Adipose tissue (tissue), 3 donors: ENCODE results near the gene WASHC3. TPM values are rescaled to one million over a fixed set of nuclear protein-coding genes. Genes with fewer than 3 reads are reported as not detected.
"Not testable (repeated sequence)": the region's sequence is repeated elsewhere in the genome, so short reads cannot be mapped to it uniquely, and the experiment has no call there.

Experiments
- H3K27ac ChIP-seq: one replicate; pipeline ENCODE4 v1.5.1; 2013; ENCODE audit warnings: low read depth, low read length
- WGBS, 3 donors: extraction: QIAGEN DNeasy Blood & Tissue Kit; methylation state at CpG; one replicate each; pipeline ENCODE4 v1.1.7; 2013; 5-methylcytosine and 5-hydroxymethylcytosine counted together
- polyA plus RNA-seq, 3 donors: library from polyadenylated mRNA; stranded (reverse); fragments of 200-250 nt; gene quantifications; one replicate each; pipeline ENCODE4 v1.2.3, GENCODE V29; 2013
- donor health status: healthy with polysubstance abuse.
- donor health status: Bipolar disorder and iron deficiency.
- donor health status: healthy.

WASHC3 gene, protein sequence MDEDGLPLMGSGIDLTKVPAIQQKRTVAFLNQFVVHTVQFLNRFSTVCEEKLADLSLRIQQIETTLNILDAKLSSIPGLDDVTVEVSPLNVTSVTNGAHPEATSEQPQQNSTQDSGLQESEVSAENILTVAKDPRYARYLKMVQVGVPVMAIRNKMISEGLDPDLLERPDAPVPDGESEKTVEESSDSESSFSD
- 10 to 100 TPM; 21.3 to 64.1 (median 35.5) TPM for polyA plus RNA-seq

DNA sequence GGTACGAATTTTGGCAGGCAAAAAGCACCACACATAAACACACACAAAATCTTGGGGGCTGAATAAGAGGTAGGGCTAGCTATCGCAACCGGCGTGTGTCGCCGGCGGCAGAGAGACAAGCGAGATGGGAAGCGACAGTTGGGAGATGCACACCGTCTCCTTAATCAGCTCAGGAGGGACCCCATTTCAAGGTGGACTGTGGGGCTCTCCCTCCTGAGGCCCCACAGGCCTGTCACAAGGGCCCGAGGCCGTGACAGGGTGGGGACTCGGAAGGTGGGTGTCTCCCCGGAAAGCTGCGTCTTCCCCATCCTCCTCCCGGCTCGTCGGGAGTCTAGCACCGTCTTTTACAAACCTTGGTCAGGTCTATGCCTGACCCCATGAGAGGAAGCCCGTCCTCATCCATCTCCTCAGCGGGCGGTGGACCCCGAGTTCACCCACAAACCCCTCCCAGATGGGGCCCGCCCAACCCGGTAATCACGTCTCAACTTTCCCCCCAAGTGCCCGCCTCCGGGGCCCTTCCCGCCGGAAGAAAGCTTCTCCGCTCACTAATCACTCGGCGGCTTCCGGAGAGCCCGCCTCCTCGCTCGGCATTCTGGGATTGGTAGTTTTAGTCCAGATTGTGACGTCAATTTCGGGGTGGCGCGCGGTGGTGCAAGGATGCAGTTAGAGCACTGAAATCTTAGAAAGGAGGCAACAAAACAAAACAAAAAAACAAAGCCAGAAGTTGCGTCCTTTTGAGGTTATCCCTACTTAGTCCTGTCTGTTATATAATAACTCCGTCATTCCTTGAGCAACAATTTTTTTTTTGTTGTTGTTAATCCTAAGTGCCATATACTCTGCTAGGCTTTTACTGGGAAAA, at the start of gene WASHC3:
Gene WASHC3 (minus strand): TSS at position 432 of the 859 bp plus-strand sequence. CDS start 29 bp downstream, at position 403.
- 1 to 2% (median 1%) methylated on average over 43 to 44 of the region's 44 CpGs for WGBS, 3 donors

DNA sequence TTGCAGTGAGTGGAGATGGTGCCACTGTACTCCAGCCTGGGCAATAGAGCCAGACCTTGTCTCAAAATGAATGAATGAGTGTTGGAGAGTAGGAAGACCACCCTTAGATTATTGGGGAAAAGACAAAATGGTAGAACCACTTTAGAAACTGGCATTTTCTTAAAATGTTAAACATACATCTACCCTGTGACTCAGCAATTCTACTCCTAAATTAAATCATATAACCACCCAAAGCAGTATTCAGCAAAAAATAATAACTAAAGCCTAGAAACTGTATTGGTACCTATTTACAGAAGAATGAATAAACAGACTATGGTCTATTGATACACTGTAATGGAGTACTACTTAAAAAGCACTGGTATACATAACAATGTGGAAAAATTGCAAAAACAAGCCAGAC, 49.0 kb upstream of the WASHC3 start:
- H3K27ac ChIP-seq = no peak overlapping the region

More for the DNA sequence above, at the start of gene WASHC3:
- peak within 1 kb of the TSS; percentile 52 for H3K27ac ChIP-seq

DNA sequence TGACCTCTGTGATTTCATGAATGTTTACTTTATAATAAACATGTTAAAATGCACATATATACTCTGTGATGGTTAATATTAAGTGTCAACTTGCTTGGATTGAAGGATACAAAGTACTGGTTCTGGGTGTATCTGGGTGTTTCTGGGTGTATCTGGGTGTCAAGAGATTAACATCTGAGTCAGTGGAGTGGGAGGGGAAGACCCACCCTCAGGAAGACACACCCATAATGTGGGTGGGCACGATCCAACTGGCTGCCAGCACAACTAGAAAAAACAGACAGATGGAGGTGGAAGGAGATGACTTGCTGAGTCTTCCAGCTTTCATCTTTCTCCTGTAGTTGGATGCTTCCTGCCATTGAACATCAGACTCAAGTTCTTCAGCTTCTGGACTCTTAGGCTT, 46.2 kb upstream of the WASHC3 start:
- 78 to 100% (median 78%) methylated on average over 1 of the region's 1 CpG for WGBS, 3 donors

DNA sequence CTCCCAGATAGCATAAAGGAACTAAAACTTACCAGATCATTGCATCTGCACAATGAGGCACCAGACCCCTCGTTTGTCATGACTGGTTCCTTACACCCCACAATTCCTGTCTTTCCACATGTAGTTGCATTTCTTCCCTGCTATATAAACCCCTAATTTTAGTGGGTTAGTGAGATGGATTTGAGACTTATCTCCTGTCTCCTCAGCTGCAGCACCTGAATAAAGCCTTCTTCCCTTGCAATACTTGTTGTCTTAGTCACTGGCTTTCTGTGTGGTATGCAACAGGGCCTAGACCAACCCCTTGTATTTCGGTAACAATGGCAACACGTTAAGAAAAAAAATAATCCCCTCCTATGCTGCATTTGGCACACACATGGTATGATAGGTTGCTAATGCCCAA, 45.1 kb upstream of the WASHC3 start:
- 94 to 99% (median 96%) methylated on average over 3 of the region's 3 CpGs for WGBS, 3 donors
- no peak overlapping the region for H3K27ac ChIP-seq

More for the DNA sequence above, 46.2 kb upstream of the WASHC3 start:
- H3K27ac ChIP-seq = no peak overlapping the region

DNA sequence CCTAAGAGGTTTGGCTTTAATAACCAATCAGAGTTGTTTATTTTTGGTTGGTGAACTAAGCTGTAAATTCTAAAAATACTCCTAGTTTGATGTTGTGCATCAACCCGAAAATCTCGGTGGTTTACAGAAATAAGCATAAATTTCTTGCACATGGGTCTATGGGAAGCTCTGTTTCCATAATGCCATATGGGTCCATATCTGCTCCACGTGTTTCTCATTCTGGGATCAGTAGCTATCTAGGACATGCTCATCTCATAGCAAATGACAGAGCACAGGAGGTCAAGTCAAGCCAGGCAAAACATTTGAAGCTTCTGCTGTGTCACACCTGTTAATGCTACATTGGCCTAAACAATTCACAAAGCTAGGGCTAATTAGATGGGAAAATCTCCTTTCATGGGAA, 35.1 kb upstream of the WASHC3 start:
- no peak overlapping the region for H3K27ac ChIP-seq
- WGBS, 3 donors = 86 to 96% (median 88%) methylated on average over 3 of the region's 3 CpGs

DNA sequence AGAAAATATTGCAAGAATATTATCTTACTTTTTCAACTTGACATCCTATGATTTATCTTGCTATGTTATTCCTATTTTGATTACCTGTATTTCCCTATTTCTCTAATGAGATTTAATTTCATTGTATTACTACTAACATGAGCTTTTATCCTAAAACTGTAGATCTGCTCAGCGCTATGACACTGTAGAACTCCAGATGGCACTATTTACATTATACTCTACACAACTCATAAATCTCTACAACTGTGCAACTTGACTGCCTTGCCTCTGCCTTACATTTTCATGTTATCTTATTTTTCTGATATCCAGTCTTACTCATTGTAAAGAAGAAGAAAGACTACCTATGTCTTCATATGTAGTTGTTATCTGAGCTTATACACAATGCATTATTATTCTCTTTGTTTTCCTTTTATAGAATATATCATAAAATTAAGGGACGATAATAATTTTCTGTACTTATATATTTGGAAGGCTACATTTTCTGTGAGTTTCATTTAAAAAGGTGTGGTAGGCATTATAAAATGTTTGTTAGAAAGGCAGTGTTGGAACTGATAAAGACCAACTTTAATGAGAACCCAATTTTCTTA, 34.0 kb upstream of the WASHC3 start:
- 75 to 87% (median 79%) methylated on average over 2 of the region's 2 CpGs for WGBS, 3 donors
- H3K27ac ChIP-seq = no peak overlapping the region

GRCh38 chr12:102093319-102093718, 31.5 kb upstream of the WASHC3 start:
- no peak overlapping the region for H3K27ac ChIP-seq

- WGBS, 3 donors = 98 to 99% (median 98%) methylated on average over 37 to 38 of the region's 38 CpGs
- not testable (repeated sequence) for H3K27ac ChIP-seq
Observed at GRCh38 chr12:102089228-102089835, 27.5 kb upstream of the WASHC3 start.

DNA sequence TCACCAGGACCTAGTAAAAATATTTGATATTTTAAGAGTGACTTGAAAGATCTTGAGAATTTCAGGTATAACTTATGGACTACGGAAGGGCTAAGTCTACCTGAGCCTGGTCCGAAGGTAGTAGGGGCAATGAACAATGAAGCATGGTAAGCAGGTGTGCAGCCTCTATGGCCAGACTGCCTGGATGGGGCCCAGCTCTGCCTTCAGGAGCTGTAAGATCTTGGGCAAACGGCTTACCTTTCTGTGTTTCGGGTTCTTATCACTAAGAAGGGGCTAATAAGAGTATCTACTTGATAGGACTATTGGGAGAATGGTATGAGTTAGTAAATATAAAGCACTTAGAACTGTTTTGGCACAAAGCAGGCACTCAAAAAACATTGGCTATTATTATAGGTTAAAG, 19.1 kb upstream of the WASHC3 start:
- WGBS, 3 donors = 82 to 96% (median 95%) methylated on average over 4 of the region's 4 CpGs
- no peak overlapping the region for H3K27ac ChIP-seq

GRCh38 chr12:102072092-102072491, 10.3 kb upstream of the WASHC3 start:
- H3K27ac ChIP-seq = not testable (repeated sequence)
- 91 to 96% (median 94%) methylated on average over 7 of the region's 7 CpGs for WGBS, 3 donors

- WGBS, 3 donors = 39 to 80% (median 55%) methylated on average over 3 of the region's 3 CpGs
- no peak overlapping the region for H3K27ac ChIP-seq
Observed at GRCh38 chr12:102069707-102070106, 7.9 kb upstream of the WASHC3 start.

- 63 to 77% (median 77%) methylated on average over 5 of the region's 5 CpGs for WGBS, 3 donors
- no peak overlapping the region for H3K27ac ChIP-seq
Observed at GRCh38 chr12:102067574-102068258, 5.9 kb upstream of the WASHC3 start.

- no peak overlapping the region for H3K27ac ChIP-seq
- WGBS, 3 donors = 77 to 88% (median 84%) methylated on average over 1 of the region's 1 CpG
Observed at GRCh38 chr12:102064476-102064875, 2.7 kb upstream of the WASHC3 start.

- 97 to 99% (median 99%) methylated on average over 3 of the region's 3 CpGs for WGBS, 3 donors
- no peak overlapping the region for H3K27ac ChIP-seq
Observed at GRCh38 chr12:102063069-102063468, 1.3 kb upstream of the WASHC3 start.

DNA sequence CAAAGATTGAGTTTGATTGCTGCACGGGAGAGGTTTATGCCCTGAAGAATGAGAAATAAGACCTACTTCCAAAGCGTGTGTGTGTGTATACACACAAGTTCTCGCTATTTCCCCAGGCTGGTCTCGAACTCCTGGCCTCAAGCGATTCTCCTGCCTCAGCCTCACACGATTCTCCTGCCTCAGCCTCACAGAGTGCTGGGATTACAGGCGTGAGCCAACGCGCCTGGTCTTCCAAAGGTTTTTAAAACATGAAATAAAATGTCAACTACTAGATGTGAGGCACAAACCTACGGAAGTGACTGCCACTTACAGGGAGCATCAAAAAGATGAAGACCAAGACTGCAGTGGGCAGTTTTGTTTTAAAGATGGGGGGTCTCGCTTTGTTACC, 622 bp upstream of the WASHC3 start:
- WGBS, 3 donors = 81 to 87% (median 84%) methylated on average over 11 of the region's 11 CpGs

DNA sequence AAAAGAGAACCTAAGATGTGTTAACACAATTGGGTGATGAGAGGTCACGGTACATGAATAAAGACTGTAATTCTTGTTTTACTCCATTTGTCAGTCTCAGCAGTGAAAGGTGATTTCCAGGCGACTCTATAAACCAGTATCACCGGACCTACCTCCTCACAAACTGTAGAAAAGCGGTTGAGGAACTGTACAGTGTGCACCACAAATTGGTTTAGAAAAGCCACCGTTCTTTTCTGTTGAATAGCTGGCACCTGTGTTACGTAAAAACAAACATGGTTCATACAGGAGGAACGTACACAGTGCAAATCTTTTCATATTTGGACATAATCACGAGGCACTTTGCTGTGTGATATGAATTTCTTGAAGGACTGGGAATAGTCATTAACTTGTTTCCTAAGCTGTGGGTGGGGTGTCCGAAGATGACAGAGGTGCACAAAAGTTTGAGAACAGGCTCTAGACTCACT, 663 bp downstream of the WASHC3 start:
- WGBS, 3 donors = 14 to 28% (median 20%) methylated on average over 9 of the region's 9 CpGs

More for the DNA sequence above, 622 bp upstream of the WASHC3 start:
- H3K27ac ChIP-seq = no peak overlapping the region

GRCh38 chr12:102059343-102059742, 2.4 kb downstream of the WASHC3 start:
- no peak overlapping the region for H3K27ac ChIP-seq

More for the DNA sequence above, 663 bp downstream of the WASHC3 start:
- no peak overlapping the region for H3K27ac ChIP-seq

DNA sequence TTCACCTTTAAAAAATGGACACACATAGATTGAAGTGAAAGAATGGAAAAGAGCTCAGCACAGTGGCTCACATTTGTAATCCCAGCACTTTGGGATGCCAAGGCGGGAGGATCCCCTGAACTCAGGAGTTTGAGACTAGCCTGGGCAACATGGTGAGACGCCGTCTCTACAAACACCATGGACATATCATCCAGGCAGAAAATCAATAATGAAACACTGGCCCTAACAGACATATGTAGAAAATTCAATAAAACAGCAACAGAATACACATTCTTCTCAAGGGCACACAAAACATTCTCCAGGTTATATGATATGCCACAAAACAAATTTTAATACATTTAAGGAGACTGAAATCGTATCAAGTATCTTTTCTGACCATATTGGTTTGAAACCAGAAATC, 7.4 kb downstream of the WASHC3 start:
- no peak overlapping the region for H3K27ac ChIP-seq
- 67 to 100% (median 98%) methylated on average over 4 of the region's 4 CpGs for WGBS, 3 donors

DNA sequence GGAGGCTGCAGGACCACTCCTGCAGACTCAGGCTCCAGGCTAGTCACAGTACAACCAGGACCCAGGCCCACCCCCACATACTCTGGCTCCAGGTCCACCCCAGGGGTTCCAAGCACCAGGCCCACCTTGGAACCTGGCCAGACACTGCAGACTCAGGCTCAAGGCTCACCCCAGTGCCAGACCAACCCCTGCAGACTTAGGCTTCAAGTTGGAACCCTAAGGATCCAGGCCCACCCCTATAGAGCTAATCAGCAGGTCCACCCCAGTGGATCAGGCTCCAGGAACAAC, 8.8 kb downstream of the WASHC3 start:
- H3K27ac ChIP-seq = no peak overlapping the region
